ENCODE measurements around the gene MBD5. TPM values are rescaled to one million over a fixed set of nuclear protein-coding genes. Genes with fewer than 3 reads are reported as not detected.

The MBD5 gene
- total RNA-seq, 4 donors from 2014 or later = 15.4 to 43.0 (median 18.4) TPM

DNA sequence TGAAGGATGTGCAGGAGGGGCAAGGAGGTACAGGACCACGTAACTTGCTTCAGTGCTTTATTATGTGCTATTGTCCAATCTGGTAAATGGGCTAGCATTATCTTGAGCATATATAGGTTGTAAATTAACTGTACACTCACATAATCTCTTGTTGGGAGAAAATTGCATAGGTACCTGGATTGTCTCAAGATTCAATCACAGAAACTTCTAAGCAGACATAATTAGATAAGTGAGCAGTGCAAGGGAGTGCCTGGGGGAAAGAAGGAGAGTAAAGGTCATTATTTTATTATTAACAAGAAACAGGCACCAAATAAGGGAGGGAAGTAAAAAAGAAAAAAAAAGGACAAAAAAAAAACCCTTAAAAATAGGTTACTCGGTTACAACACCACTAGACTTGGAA, 186.2 kb downstream of the MBD5 start:
- ATAC-seq (ENCODE audit: low FRiP score) = no peak
- DNase-seq (ENCODE audit: low spot score) = no peak
- TF ChIP-seq, protein P1, sequence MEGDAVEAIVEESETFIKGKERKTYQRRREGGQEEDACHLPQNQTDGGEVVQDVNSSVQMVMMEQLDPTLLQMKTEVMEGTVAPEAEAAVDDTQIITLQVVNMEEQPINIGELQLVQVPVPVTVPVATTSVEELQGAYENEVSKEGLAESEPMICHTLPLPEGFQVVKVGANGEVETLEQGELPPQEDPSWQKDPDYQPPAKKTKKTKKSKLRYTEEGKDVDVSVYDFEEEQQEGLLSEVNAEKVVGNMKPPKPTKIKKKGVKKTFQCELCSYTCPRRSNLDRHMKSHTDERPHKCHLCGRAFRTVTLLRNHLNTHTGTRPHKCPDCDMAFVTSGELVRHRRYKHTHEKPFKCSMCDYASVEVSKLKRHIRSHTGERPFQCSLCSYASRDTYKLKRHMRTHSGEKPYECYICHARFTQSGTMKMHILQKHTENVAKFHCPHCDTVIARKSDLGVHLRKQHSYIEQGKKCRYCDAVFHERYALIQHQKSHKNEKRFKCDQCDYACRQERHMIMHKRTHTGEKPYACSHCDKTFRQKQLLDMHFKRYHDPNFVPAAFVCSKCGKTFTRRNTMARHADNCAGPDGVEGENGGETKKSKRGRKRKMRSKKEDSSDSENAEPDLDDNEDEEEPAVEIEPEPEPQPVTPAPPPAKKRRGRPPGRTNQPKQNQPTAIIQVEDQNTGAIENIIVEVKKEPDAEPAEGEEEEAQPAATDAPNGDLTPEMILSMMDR (IDR thresholded peaks at IDR 0.05) = no peak

DNA sequence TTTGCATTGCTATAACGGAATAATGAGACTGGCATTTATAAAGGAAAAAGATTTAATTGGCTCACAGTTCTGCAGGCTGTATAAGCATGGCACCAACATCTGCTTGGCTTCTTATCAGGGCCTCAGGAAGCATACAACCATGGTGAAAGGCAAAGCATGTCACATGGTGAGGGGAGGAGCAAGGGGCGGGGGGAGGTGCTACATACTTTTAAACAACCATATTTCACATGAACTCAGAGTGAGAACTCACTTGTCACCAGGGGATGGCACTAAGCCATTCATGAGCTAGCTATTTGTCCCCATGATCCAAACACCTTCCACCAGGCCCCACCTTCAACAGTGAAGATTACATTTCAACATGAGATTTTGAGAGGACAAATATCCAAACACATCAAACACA, 188.7 kb downstream of the MBD5 start:
- TF ChIP-seq, protein P1 (IDR thresholded peaks at IDR 0.05) = no peak
- ATAC-seq (ENCODE audit: low FRiP score) (no peak), DNase-seq (ENCODE audit: low spot score) (no peak)

DNA sequence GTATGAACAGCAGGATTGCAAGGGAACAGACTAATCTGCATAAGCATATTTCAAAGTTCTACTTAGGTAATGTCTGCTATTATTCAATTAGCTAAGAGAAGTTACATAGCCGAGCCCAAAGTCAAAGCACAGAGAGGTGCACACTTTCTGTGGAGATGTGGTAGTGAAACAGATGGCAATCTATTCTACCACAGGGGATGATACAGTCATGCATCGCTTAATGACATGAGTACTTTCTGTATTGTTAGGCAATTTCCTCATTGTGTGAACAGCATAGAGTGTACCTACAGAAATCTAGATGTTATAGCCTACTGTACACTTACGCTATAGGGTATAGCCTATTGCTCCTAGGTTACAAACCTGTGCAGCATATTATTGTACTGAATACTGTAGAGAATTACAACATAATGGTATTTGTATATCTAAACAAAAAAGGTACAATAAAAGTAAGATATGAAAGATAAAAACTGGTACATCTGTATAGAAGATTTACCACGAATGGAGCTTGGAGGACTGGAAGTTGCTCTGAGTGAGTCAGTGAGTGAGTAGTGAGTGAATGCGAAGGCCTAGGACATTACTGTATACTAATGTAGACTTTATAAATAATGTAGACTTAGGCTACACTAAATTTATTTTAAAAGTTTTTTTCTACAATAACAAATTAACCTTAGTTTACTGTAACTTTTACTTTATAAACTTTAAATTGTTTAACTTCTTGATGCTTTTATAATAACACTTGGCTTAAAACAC, 197.6 kb downstream of the MBD5 start:
- TF ChIP-seq, protein P1 (IDR thresholded peaks at IDR 0.05) = no peak
- DNase-seq (ENCODE audit: low spot score) = no peak
- ATAC-seq (ENCODE audit: low FRiP score) = no peak

DNA sequence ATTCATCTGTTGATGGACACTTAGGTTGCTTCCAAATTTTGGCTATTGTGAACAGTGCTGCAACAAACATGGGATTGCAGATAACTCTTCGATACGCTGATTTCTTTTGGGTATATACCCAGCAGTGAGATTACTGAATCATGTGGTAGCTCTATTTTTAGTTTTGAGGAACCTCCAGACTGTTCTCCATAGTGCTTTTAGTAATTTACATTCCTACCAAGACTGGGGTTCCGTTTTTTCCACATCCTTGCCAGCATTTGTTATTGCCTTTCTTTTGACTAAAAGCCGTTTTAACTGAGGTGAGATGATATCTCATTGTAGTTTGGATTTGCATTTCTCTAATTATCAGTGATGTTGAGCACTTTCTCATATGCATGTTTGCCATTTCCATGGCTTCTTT, 200.3 kb downstream of the MBD5 start:
- TF ChIP-seq, protein P1 (IDR thresholded peaks at IDR 0.05) = no peak
- no peak for DNase-seq (ENCODE audit: low spot score)

DNA sequence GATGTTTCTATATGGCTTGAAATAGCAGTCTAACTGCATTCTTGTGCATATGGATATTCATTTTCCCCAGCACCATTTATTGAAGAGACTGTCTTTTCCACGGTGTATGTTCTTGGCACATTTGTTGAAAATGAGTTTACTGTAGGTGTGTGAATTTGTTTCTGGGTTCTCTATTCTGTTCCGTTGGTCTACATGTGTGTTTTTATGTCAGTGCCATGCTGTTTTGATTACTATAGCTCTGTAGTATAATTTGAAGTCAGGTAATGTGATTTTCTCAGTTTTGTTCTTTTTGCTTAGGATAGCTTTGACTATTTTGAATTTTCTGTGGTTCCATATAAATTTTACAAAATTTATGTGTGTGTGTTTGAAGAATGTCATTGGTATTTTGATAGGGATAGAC, 201.0 kb downstream of the MBD5 start:
- TF ChIP-seq, protein P1 (IDR thresholded peaks at IDR 0.05) = no peak
- DNase-seq (ENCODE audit: low spot score) = no peak
- ATAC-seq (ENCODE audit: low FRiP score) = no peak

More for the DNA sequence above, 200.3 kb downstream of the MBD5 start:
- ATAC-seq (ENCODE audit: low FRiP score) = no peak

DNA sequence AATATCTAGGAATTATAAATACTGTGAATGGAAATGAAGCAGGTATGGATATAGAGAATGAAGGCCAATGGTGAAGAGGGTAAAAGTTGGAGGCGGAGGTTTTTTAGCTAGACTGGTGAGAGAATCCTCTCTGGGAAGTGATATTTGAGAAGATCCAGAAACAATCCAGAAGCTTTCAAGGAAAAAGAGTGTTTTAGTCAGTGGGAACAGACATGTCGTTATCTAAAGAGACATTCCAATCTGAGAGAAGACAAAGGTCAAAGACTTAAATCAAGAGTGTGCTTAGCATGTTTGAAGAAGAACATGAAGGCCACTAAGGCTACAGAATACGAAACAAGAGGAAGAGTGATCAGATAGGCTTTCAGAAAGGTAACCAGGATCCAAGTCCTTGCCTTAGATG, 211.0 kb downstream of the MBD5 start:
- no peak for ATAC-seq (ENCODE audit: low FRiP score)
- TF ChIP-seq, protein P1 (IDR thresholded peaks at IDR 0.05) = no peak
- no peak for DNase-seq (ENCODE audit: low spot score)

DNA sequence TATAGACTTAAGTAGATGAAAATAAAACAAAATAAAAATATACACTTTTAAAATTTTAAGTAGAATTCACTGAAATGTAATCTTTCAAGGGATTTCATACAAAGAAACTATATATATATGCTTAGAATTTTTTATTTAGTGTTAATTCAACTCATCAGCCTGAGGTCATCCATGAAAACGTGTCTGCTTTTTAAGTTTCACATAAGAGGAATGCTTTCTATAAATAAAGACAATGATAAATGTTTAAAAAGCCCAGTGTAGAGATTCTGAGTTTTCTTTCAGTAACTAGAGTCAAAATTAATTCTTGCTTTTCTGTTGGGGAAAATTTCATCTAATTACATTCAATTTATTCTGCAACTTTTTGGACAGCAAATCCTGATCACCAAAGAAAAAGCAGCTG, 213.3 kb downstream of the MBD5 start:
- DNase-seq (ENCODE audit: low spot score) (no peak), ATAC-seq (ENCODE audit: low FRiP score) (no peak)
- TF ChIP-seq, protein P1 (IDR thresholded peaks at IDR 0.05) = no peak

Data from omental fat pad (tissue), 4 donors.